ENCODE data around the gene FAIM2.

FAIM2 gene

GRCh38 chr12:49903700-49904423 is at the start of gene FAIM2:
FAIM2 (minus strand) TSS chr12:49903900; CDS start chr12:49903792, 108 bp downstream.
- peak; percentile 90 for ATAC-seq
- TF ChIP-seq ZNF565 (CRISPR knock-in tag; conservative IDR thresholded peaks at IDR 0.05; ENCODE audit: low read depth) (no peak), PPARA (CRISPR knock-in tag; IDR thresholded peaks at IDR 0.05; ENCODE audit: borderline replicate concordance) (no peak), ZFP3 (CRISPR knock-in tag; IDR thresholded peaks at IDR 0.05) (no peak), OSR1 (CRISPR knock-in tag; IDR thresholded peaks at IDR 0.05) (no peak), BACH2 (CRISPR knock-in tag; IDR thresholded peaks at IDR 0.05; ENCODE audit: borderline replicate concordance) (no peak), ZC3H10 (CRISPR knock-in tag; IDR thresholded peaks at IDR 0.05) (no peak), TSHZ2 (CRISPR knock-in tag; IDR thresholded peaks at IDR 0.05) (no peak), CREB5 (CRISPR knock-in tag; IDR thresholded peaks at IDR 0.05; ENCODE audit: low read depth) (no peak), PATZ1 (CRISPR knock-in tag; IDR thresholded peaks at IDR 0.05; ENCODE audit: borderline replicate concordance) (no peak), ESRRG (CRISPR knock-in tag; IDR thresholded peaks at IDR 0.05) (no peak)

GRCh38 chr12:49953151-49953550 is 49.5 kb upstream of the FAIM2 start:
- no peak for ATAC-seq
- TF ChIP-seq ZC3H10 (CRISPR knock-in tag; IDR thresholded peaks at IDR 0.05) (no peak), GLIS3 (CRISPR knock-in tag; IDR thresholded peaks at IDR 0.05) (no peak), ZNF70 (CRISPR knock-in tag; IDR thresholded peaks at IDR 0.05) (no peak), BACH2 (CRISPR knock-in tag; IDR thresholded peaks at IDR 0.05; ENCODE audit: borderline replicate concordance) (no peak), OSR1 (CRISPR knock-in tag; IDR thresholded peaks at IDR 0.05) (no peak), TCF4 (CRISPR knock-in tag; IDR thresholded peaks at IDR 0.05; ENCODE audit: borderline replicate concordance) (no peak), CREB5 (CRISPR knock-in tag; IDR thresholded peaks at IDR 0.05; ENCODE audit: low read depth) (no peak), TOX (CRISPR knock-in tag; IDR thresholded peaks at IDR 0.05; ENCODE audit: borderline replicate concordance) (no peak), POU6F1 (CRISPR knock-in tag; IDR thresholded peaks at IDR 0.05; ENCODE audit: borderline replicate concordance, low read depth) (no peak), CSRNP3 (CRISPR knock-in tag; IDR thresholded peaks at IDR 0.05) (no peak), PPARA (CRISPR knock-in tag; IDR thresholded peaks at IDR 0.05; ENCODE audit: borderline replicate concordance) (no peak), TSHZ2 (CRISPR knock-in tag; IDR thresholded peaks at IDR 0.05) (no peak), ARNTL (CRISPR knock-in tag; IDR thresholded peaks at IDR 0.05; ENCODE audit: borderline replicate concordance, low read depth) (no peak), ZFP3 (CRISPR knock-in tag; IDR thresholded peaks at IDR 0.05) (no peak), ISL1 (CRISPR knock-in tag; IDR thresholded peaks at IDR 0.05) (no peak)
